ENCODE results near the gene MAU2.
"Not testable (repeated sequence)": the region's sequence is repeated elsewhere in the genome, so short reads cannot be mapped to it uniquely, and the experiment has no call there.

The MAU2 gene

GRCh38 chr19:19385131-19385895 is 64.7 kb downstream of the MAU2 start:
- DNase-seq, result peak; percentile 99

- no peak for DNase-seq
Observed at GRCh38 chr19:19385896-19386869, 65.6 kb downstream of the MAU2 start.

- DNase-seq, result no peak
Observed at GRCh38 chr19:19387108-19387507, 66.5 kb downstream of the MAU2 start.

- DNase-seq, result no peak
Observed at GRCh38 chr19:19388568-19389555, 68.2 kb downstream of the MAU2 start.

GRCh38 chr19:19389683-19390082 is 69.1 kb downstream of the MAU2 start:
- not testable (repeated sequence) for DNase-seq

GRCh38 chr19:19394333-19394732 is 73.7 kb downstream of the MAU2 start:
- not testable (repeated sequence) for DNase-seq

- DNase-seq, result no peak
Observed at GRCh38 chr19:19399733-19400433, 79.3 kb downstream of the MAU2 start.

GRCh38 chr19:19402656-19403372 is 82.2 kb downstream of the MAU2 start:
- DNase-seq, result no peak

- no peak for DNase-seq
Observed at GRCh38 chr19:19403373-19403901, 82.8 kb downstream of the MAU2 start.

GRCh38 chr19:19404879-19405860 is 84.5 kb downstream of the MAU2 start, which contains the start of gene GATAD2A:
TSS of gene GATAD2A (plus strand) at chr19:19405675. CDS start at chr19:19465346, 59,671 bp downstream.
- peak; percentile 91 for DNase-seq

GRCh38 chr19:19405971-19406877 is 85.6 kb downstream of the MAU2 start:
- peak; percentile 55 for DNase-seq

GRCh38 chr19:19406878-19407632 is 86.4 kb downstream of the MAU2 start:
- DNase-seq, result peak; percentile 72

- no peak for DNase-seq
Observed at GRCh38 chr19:19407633-19407930, 87.0 kb downstream of the MAU2 start.
